Measurements from ENCODE around the gene ABHD17B.

The ABHD17B gene

DNA sequence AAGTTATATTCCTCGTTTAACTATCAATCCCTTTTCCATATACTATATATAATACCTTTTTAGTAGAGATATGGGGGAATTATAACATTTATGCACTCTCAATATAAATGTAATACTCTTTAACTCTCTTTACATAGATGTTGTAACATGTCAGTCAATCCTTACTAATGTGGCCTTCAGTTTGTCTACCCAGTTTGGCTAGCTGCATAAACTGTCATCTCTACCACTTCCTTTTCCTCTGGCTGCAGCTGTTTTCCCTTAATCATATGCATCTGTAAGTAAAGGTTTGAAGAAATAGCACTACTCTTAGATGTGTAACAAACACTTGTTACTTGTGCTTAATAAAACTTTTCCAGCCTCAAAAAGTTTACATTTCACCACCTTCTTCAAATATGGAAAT is 13.4 kb downstream of the ABHD17B start:
- Histone ChIP-seq H3K9ac (ENCODE audit: low read depth, low read length, poor library complexity, severe bottlenecking) (peak overlapping the region; percentile 91), H2AFZ (ENCODE audit: low read length) (no peak overlapping the region), H3K79me2 (ENCODE audit: insufficient read depth, low read length) (peaks cover 93% of the 10 kb centered on the region), H3K4me1 (ENCODE audit: insufficient read depth, low read length, poor library complexity, severe bottlenecking) (peaks cover 89% of the 10 kb centered on the region), H3K36me3 (ENCODE audit: insufficient read depth, low read length) (no peaks in the 10 kb centered on the region), H4K20me1 (ENCODE audit: insufficient read depth, low read length, poor library complexity, severe bottlenecking) (peaks cover 34% of the 10 kb centered on the region), H3K4me2 (ENCODE audit: low read depth, low read length, poor library complexity, severe bottlenecking) (peak overlapping the region; percentile 93), H3K4me3 (ENCODE audit: low read length, poor library complexity, severe bottlenecking) (peak overlapping the region; percentile 86), H3K9me2 (replicated peaks; ENCODE audit: low read depth, low read length) (no peaks in the 10 kb centered on the region), H3F3A (ENCODE audit: low read depth) (peaks cover 14% of the 10 kb centered on the region), H3K9me3 (ENCODE audit: insufficient read depth, low read depth, low read length) (no peaks in the 10 kb centered on the region), H3K27me3 (ENCODE audit: insufficient read depth, low read length, poor library complexity, severe bottlenecking) (no peaks in the 10 kb centered on the region)
- TF ChIP-seq EZH2phosphoT487 (IDR thresholded peaks at IDR 0.05; ENCODE audit: borderline replicate concordance): no peak
- TF ChIP-seq, protein P1, sequence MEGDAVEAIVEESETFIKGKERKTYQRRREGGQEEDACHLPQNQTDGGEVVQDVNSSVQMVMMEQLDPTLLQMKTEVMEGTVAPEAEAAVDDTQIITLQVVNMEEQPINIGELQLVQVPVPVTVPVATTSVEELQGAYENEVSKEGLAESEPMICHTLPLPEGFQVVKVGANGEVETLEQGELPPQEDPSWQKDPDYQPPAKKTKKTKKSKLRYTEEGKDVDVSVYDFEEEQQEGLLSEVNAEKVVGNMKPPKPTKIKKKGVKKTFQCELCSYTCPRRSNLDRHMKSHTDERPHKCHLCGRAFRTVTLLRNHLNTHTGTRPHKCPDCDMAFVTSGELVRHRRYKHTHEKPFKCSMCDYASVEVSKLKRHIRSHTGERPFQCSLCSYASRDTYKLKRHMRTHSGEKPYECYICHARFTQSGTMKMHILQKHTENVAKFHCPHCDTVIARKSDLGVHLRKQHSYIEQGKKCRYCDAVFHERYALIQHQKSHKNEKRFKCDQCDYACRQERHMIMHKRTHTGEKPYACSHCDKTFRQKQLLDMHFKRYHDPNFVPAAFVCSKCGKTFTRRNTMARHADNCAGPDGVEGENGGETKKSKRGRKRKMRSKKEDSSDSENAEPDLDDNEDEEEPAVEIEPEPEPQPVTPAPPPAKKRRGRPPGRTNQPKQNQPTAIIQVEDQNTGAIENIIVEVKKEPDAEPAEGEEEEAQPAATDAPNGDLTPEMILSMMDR (conservative IDR thresholded peaks at IDR 0.05; ENCODE audit: low read length): no peak

- peaks cover 84% of the 10 kb centered on the region for H3K4me1 ChIP-seq (ENCODE audit: insufficient read depth, low read length, poor library complexity, severe bottlenecking)
- peaks cover 7% of the 10 kb centered on the region for H3F3A ChIP-seq (ENCODE audit: low read depth)
- H3K9me2 ChIP-seq (replicated peaks; ENCODE audit: low read depth, low read length): no peaks in the 10 kb centered on the region
- H3K4me2 ChIP-seq (ENCODE audit: low read depth, low read length, poor library complexity, severe bottlenecking): peak overlapping the region; percentile 93
- H2AFZ ChIP-seq (ENCODE audit: low read length): no peak overlapping the region
- peaks cover 97% of the 10 kb centered on the region for H3K79me2 ChIP-seq (ENCODE audit: insufficient read depth, low read length)
- TF ChIP-seq, protein P1 (conservative IDR thresholded peaks at IDR 0.05; ENCODE audit: low read length): no peak
- TF ChIP-seq EZH2phosphoT487 (IDR thresholded peaks at IDR 0.05; ENCODE audit: borderline replicate concordance): no peak
- H3K9me3 ChIP-seq (ENCODE audit: insufficient read depth, low read depth, low read length): no peaks in the 10 kb centered on the region
- H3K27me3 ChIP-seq (ENCODE audit: insufficient read depth, low read length, poor library complexity, severe bottlenecking): no peaks in the 10 kb centered on the region
- H3K4me3 ChIP-seq (ENCODE audit: low read length, poor library complexity, severe bottlenecking): peak overlapping the region; percentile 86
- H3K9ac ChIP-seq (ENCODE audit: low read depth, low read length, poor library complexity, severe bottlenecking): peak overlapping the region; percentile 91
- H3K36me3 ChIP-seq (ENCODE audit: insufficient read depth, low read length): no peaks in the 10 kb centered on the region
- H4K20me1 ChIP-seq (ENCODE audit: insufficient read depth, low read length, poor library complexity, severe bottlenecking): peaks cover 36% of the 10 kb centered on the region
Observed at GRCh38 chr9:71896761-71897160, 14.2 kb downstream of the ABHD17B start.

- Histone ChIP-seq H3K4me3 (ENCODE audit: low read length, poor library complexity, severe bottlenecking) (peak overlapping the region; percentile 86), H4K20me1 (ENCODE audit: insufficient read depth, low read length, poor library complexity, severe bottlenecking) (peaks cover 39% of the 10 kb centered on the region), H3K36me3 (ENCODE audit: insufficient read depth, low read length) (no peaks in the 10 kb centered on the region), H3K27me3 (ENCODE audit: insufficient read depth, low read length, poor library complexity, severe bottlenecking) (no peaks in the 10 kb centered on the region), H2AFZ (ENCODE audit: low read length) (no peak overlapping the region), H3K4me2 (ENCODE audit: low read depth, low read length, poor library complexity, severe bottlenecking) (peak overlapping the region; percentile 93), H3K9me2 (replicated peaks; ENCODE audit: low read depth, low read length) (no peaks in the 10 kb centered on the region), H3F3A (ENCODE audit: low read depth) (peaks cover 4% of the 10 kb centered on the region), H3K9me3 (ENCODE audit: insufficient read depth, low read depth, low read length) (no peaks in the 10 kb centered on the region), H3K4me1 (ENCODE audit: insufficient read depth, low read length, poor library complexity, severe bottlenecking) (peaks cover 84% of the 10 kb centered on the region), H3K79me2 (ENCODE audit: insufficient read depth, low read length) (peaks cover 97% of the 10 kb centered on the region), H3K9ac (ENCODE audit: low read depth, low read length, poor library complexity, severe bottlenecking) (peak overlapping the region; percentile 91)
- no peak for TF ChIP-seq EZH2phosphoT487 (IDR thresholded peaks at IDR 0.05; ENCODE audit: borderline replicate concordance)
- TF ChIP-seq, protein P1 (conservative IDR thresholded peaks at IDR 0.05; ENCODE audit: low read length): no peak
Observed at GRCh38 chr9:71895955-71896354, 15.0 kb downstream of the ABHD17B start.
